T-helper 22 cell (primary cell): ENCODE results near the gene TRPC6.

Source experiments
- DNase-seq: peaks from one replicate; pipeline ENCODE4 v3.0.0-alpha.2; 2020; ENCODE audit warnings: low read depth

The TRPC6 gene

GRCh38 chr11:101583251-101584128, at the start of gene TRPC6:
Gene TRPC6, minus strand, starts transcription at chr11:101584007. Its CDS starts 504 bp downstream, at chr11:101583503.
- DNase-seq, result no peak

DNA sequence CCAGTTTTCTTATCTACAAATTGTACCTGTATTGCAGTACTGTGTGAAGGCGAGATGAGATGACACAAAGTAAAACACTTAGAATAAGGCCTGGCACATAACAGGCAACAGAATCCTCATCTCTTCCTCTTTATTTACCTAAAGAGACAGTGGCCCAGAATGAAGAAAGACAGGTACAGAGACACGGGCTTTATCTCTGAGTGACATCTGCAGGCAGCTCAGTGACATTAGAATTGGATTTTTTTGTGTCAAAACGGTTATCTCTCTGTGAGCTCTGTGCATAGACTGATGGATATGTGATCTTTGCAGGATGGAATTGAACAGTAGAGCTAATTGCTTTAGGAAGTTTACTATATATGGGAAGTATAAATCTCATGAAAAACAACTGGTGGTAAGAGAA, 36.2 kb upstream of the TRPC6 start:
- no peak for DNase-seq

DNA sequence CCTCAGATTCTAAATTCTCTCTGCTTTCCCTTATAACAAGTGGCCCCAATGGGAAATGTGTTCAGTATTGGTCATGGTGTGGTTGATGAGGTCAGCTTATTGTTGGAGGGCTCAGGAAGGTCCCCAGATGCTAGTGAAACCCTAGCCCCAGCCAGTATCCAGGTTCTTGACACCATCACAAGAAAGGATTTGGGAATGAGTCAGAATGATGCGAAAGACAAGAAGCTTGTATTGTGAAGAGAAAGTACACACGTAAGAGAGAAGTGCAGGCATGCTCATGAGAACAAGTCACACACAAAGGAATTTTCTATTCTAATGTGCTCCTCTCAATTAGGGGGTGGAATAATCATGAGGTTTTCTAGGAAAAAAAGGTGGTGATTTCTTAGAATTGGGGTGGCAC, 34.9 kb upstream of the TRPC6 start:
- DNase-seq, result no peak

DNA sequence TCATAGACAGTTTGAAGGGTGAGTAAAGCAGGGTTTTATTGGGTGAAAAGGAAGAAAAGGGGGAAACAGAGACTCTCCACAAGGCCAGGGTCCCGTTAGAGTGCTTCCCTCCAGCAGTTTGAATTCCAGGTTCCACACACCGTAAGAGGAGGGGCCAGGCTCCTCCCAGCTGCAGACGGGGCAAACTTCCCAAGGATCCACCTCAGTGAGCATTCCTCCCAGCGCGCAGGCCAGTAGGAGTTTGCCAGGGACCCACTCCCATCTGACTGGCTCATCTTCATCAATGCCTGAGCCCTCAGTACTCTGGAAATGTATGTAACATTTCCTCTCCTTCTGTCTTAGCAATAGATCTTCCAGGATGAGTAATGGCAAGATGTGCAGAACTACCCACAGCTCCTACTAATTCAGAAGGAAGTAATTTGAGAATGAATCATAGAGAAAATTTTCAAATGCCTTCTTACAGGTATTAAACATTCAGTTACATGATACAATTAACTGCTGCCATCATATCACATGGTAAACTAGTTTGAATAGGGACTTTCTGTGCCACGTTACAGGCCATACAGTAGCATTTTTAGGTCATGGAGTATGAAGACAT, 34.0 kb upstream of the TRPC6 start:
- no peak for DNase-seq

DNA sequence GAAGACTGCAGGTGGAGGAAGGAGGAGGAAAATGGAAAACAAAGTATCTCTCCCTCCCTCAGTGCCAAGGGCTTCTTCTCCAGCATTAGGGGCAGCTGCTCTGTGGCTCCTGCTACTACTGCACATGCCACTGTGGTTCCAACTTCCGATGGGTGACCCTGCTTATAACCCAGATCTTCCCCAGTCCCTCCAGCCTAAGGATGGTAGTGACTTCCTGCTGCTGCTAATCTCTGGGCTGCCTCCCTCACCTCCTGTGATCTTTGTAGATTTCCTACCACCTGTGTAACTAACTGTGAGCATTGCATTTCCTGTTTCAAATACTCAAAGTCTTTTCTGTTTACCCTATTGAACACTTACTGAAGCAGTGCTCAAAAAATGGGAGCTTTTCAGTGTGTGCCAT, 28.7 kb upstream of the TRPC6 start:
- no peak for DNase-seq

GRCh38 chr11:101600924-101601323, 17.1 kb upstream of the TRPC6 start:
- no peak for DNase-seq

DNA sequence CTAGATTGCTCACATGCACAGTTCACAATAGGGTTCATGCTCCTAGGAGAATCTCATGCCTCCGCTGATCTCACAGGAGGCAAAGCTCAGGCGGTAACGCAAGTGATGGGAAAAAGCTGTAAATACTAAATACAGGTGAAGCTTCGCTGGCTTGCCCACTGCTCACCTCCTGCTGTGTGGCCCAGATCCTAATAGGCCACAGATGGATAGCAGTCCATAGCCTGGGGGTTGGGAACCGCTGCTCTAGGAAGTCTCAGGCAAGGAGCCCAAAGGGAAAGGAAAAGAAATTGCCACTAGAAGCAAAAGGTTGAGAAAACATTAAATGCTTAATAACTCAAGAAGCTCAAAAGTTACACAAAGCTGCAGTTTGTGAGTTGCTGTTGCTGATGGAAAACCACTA, 3.2 kb upstream of the TRPC6 start:
- no peak for DNase-seq

DNA sequence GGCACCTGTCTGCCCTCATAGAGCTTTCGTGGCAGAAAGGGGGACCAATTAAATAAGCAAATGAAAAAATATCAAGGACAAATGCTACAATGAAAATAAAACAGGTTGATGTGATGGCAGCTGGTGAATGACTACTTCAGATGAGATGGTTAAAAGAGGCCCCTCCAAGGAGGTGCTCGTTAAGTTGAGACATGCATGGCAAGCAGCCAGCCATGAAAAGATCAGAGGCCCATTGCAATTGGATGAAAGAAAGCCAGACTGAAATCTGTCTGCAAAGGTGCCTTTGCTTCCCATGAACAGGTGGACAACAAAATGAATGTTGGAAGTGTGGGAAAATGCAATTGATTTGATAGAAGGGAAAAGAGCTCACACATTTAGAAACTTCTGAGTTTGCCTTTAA, 848 bp upstream of the TRPC6 start:
- DNase-seq, result no peak

- DNase-seq, result no peak
Observed at GRCh38 chr11:101584129-101584515, 315 bp upstream of the TRPC6 start.

DNA sequence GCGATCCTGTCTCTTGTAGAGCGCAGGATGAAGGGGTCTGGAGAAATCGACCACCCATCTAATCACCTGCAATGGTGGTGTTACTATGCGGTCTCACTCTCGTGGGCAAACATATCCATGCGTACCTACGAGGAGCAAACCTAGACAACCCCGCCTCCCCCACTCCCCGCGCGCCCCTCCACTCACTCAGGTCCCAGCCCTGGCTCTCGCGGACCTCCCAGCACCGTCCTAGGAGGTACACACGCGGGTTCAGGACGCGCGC, 887 bp downstream of the TRPC6 start:
- no peak for DNase-seq

DNA sequence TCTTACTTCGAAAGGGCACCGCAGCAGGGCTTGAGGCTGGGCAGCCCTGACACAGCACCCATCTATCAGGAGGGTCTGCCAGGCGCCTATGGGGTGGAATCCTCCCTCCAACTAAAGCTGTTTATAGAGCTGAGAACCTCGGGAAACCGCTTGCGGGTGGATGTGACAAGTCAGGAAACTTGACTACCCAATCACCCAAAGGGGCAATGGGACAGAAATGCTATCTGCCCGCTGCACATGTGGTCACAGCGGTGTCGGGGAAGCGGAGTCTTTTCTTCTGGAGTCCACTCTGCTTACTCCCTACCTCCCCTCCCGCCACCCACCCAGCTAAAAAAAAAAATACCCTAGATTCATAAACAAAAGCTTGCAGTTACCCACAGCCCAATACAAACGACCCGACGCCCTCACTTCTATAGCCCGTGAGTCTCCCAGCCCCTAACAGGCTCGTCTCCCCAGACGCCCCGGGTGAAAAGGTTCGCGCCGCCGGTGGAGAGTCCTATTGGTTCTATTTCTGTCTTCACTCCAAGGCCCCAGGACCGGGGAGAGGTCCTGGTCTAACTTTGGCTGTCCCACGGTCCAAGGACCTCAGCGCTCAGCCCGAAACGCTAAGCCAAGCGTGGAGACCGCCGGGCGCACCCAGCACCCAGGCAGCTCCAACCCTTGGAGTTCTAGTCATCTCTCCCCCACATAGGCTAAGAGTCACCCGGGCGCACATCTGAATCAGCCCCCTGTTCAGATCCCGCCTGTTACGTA, 1.4 kb downstream of the TRPC6 start:
- no peak for DNase-seq

DNA sequence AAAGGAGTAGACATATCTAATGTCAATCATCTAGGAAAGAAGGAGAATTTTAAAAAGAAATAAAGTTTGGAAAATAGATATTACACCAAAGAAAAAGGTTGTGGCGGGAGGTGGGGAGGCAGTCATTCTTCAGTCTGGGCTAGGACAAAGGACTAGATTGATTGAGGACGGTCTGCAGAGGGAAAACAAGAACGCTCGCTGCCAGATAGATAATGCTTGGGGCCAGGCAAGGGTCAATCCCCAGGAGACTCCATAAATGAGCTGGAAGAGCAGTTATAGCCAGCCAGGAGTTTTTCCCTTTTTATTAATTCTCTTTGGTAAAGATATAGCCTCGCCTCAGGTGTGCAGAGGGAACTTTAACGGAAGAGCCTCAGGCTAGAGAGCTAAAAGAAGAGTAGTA, 6.3 kb downstream of the TRPC6 start:
- DNase-seq, result no peak

DNA sequence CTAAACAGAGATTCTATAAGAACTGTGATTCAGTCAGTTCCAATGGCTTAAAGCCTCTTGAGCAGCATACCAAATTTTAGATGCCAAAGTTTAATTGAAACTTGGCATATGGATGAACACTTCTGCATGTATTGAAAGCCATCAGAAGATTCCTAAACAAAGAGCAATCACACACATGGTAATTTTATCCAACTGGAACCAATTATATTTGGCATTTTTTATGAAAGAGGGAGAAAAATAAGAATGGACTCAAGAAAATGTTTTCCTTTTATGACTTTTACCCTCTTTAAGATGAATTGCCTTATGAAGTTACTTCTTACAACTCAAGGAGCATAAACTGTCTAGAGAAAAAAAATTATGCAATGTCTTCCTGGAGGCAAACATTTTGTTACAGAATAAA, 7.4 kb downstream of the TRPC6 start:
- DNase-seq, result no peak

DNA sequence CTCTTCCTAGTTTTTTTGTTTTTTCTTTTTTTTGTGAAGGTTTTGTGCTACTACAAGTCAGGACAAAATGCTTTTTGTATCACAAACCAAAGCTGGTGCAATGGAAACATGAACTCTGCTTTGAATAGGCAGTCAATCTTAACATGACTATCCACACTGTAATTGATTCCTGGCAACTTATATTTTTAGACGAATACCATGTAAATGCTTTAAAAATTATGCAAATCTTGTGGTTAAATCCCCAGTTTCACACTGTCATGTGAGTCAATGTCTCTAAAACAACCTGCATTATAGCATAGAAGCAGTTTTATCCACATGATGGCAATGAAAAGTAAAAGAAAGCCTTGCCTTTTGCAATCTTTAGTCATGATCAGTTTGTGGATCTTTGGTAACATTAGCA, 8.9 kb downstream of the TRPC6 start:
- DNase-seq, result no peak

GRCh38 chr11:101567071-101567470, 16.7 kb downstream of the TRPC6 start:
- DNase-seq, result no peak

GRCh38 chr11:101566626-101567025, 17.2 kb downstream of the TRPC6 start:
- no peak for DNase-seq

DNA sequence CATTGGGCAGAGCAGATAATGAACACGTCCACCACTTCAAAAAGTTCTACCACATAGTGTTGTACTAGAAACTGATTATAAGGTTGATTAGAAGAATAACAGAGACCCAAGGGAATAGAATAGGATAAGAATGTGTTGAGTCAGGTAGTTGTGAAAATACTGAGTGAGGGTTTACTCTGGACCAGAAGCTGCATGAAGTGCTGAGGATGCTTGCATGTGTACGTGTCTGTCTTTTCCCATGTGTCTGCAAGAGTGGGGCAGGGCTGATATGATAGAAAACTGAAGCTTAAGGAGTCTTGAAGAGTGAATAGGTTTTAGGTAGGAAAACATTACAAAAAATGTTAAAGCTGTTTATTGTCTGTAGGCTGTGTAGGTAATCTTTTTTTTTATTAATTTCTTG, 20.6 kb downstream of the TRPC6 start:
- no peak for DNase-seq

- DNase-seq, result no peak
Observed at GRCh38 chr11:101555366-101555765, 28.4 kb downstream of the TRPC6 start.

DNA sequence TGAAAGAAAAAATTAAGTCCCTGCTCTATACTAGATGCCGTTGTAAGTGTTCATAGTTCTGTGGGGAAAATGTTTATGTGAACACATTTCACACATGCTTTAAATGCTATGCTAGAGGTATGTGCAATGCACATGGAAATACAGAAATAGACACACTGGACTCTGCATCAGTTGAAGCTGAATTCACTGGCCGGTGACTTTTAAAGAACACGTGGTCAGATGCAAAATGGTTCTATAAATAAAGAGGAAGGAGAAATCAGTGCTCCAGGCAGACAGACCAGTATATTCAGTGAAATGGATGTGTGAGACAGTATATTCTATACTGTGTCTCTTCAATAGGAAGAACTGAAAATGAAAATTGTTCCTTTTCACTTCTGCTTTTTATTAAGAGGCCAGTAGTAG, 29.9 kb downstream of the TRPC6 start:
- DNase-seq, result no peak

- no peak for DNase-seq
Observed at GRCh38 chr11:101552888-101553287, 30.9 kb downstream of the TRPC6 start.

- DNase-seq, result no peak
Observed at GRCh38 chr11:101528541-101528940, 55.3 kb downstream of the TRPC6 start.

GRCh38 chr11:101523634-101524260, 60.1 kb downstream of the TRPC6 start:
- DNase-seq, result no peak

DNA sequence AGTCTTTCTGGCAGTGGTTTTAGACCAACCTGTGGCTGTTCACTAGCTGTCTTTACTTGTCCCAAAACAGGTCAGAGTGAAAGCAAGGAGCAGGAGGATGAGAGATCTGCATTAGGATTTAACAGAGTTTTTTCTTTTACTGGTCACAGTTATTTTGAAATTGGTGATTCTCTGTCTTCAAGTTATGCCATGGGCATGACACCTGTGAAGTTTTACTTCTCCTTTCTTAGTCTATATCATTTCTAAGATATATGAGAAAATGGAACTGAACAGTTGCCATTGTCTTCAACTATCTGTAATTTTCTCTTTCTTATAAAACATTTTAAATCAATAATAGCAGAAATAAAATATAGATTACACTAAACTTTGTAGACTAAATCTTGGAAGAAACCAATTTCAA, 60.6 kb downstream of the TRPC6 start:
- no peak for DNase-seq
